Large intestine (tissue), 3 donors: ENCODE results near the gene MAN1A1. TPM values are rescaled to one million over a fixed set of nuclear protein-coding genes. Genes with fewer than 3 reads are reported as not detected.

ENCODE experiments used
- DNase-seq, 2 donors: peaks; one replicate each; pipeline versions ENCODE4 v3.0.0 to v3.0.0-alpha.2; 2013
- H3K27ac ChIP-seq: one replicate; pipeline ENCODE4 v1.5.1; 2013; ENCODE audit warnings: low read length
- H3K27me3 ChIP-seq: 2 replicates; pipeline ENCODE4 v1.6.1; 2013; ENCODE audit warnings: low read length; ENCODE audit not compliant: control insufficient read depth, insufficient read depth
- H3K36me3 ChIP-seq: 2 replicates; pipeline ENCODE4 v1.6.1; 2013; ENCODE audit warnings: low read length; ENCODE audit not compliant: control insufficient read depth, insufficient read depth
- H3K4me1 ChIP-seq: one replicate; pipeline ENCODE4 v1.6.1; 2013; ENCODE audit warnings: low read length; ENCODE audit not compliant: control insufficient read depth, insufficient read depth
- H3K4me3 ChIP-seq: one replicate; pipeline ENCODE4 v1.5.1; 2013; ENCODE audit warnings: low read length
- H3K9me3 ChIP-seq: one replicate; pipeline ENCODE4 v1.6.1; 2013; ENCODE audit warnings: mild to moderate bottlenecking, low read depth, low read length, moderate library complexity; ENCODE audit not compliant: control insufficient read depth
- WGBS: methylation state at CpG from one replicate; pipeline ENCODE4 v1.1.5; 2013; ENCODE audit warnings: low lambda C conversion rate; ENCODE audit not compliant: insufficient coverage; 5-methylcytosine and 5-hydroxymethylcytosine counted together
- polyA plus RNA-seq: library from polyadenylated mRNA; unstranded; fragments of 120-200 nt; gene quantifications from one replicate; pipeline ENCODE4 v1.2.1, GENCODE V29; 2013

MAN1A1 gene
- polyA plus RNA-seq, 1 donor, result 123 TPM

DNA sequence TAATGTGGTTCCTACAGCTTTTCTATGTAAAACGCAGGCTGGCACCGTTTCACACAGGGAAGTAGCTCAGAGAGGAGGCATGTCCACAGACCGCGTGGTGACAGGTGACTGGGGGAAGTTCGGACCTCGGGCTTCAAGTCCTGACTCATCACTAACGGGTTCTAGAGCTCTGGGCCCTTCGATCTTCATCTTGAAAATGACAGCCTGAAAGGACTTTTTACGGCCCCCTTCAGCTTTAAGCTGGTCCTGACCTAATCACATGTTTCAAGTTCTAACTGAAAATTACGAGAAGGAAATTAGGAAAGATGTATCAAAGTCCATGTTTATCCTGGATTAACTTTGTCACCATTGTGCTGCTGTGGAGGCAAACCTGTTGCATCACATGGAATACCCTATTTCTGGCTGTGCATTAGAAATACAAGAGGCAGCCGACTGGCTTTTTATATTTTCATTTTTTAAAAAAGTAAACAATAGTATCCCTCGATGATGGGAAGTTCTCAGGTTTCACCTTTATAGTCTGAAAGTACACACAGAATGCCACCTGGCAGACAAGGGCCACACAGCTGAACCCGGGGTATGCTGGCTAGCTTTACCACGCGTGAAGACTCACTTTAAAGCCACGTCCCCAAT is 2.0 kb downstream of the MAN1A1 start:
- DNase-seq, result peak; percentile 66 to 89
- Histone ChIP-seq H3K27ac (peak overlapping the region; percentile 84), H3K4me1 (no peaks in the 10 kb centered on the region), H3K9me3 (no peaks in the 10 kb centered on the region), H3K4me3 (peak overlapping the region; percentile 77), H3K36me3 (peaks cover under 1% of the 10 kb centered on the region), H3K27me3 (no peaks in the 10 kb centered on the region)
- no CpG with 5 or more reads among the region's 16 CpGs for WGBS

DNA sequence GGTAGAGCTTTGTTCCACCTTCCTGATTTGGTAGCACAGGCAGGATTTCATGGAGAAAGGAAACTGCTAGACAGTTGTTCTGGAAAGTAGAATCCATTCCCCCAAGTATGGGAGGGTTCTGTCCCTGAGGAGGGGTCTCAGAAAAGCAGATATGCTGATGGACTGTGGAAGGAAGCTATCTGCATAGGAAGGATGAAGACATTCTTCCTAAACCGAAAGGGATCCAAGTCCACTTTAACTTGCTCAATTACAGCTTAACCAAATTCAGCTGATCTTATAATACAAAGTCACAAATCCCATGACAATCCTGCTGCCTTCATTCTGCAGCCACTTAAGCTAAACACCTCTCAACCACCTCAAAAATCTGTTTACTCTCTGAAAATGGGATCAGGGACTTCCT is 2.6 kb downstream of the MAN1A1 start:
- no peaks in the 10 kb centered on the region for H3K27me3 ChIP-seq
- peaks cover 4% of the 10 kb centered on the region for H3K36me3 ChIP-seq
- H3K27ac ChIP-seq, result peak overlapping the region; percentile 84
- no peaks in the 10 kb centered on the region for H3K9me3 ChIP-seq
- peak in 1 of 2 donors; percentile 60 for DNase-seq
- 0% methylated on average over 1 of the region's 1 CpG for WGBS
- peak overlapping the region; percentile 77 for H3K4me3 ChIP-seq
- no peaks in the 10 kb centered on the region for H3K4me1 ChIP-seq

DNA sequence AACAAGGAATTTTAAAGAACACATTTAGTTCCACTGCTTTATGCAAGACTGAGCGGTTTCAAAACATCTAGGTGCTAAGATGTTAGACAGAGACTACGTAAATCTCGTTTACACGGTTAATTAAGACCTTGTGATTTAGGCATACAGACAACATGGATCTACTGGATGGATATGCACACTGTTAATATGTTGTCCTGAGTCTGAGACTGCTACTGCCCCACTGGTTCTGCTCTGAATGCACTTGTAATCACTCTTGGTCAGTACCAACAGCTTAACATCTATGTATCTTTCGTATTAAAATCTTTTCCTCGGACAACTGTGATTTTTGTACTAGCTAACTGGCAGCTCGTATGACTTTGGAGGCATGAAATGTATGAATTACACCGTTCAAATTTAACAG is 3.1 kb downstream of the MAN1A1 start:
- peak overlapping the region; percentile 77 for H3K4me3 ChIP-seq
- 100% methylated on average over 1 of the region's 8 CpGs for WGBS
- no peaks in the 10 kb centered on the region for H3K27me3 ChIP-seq
- H3K4me1 ChIP-seq, result no peaks in the 10 kb centered on the region
- H3K27ac ChIP-seq, result peak overlapping the region; percentile 84
- no peaks in the 10 kb centered on the region for H3K9me3 ChIP-seq
- DNase-seq, result no peak
- peaks cover 4% of the 10 kb centered on the region for H3K36me3 ChIP-seq

DNA sequence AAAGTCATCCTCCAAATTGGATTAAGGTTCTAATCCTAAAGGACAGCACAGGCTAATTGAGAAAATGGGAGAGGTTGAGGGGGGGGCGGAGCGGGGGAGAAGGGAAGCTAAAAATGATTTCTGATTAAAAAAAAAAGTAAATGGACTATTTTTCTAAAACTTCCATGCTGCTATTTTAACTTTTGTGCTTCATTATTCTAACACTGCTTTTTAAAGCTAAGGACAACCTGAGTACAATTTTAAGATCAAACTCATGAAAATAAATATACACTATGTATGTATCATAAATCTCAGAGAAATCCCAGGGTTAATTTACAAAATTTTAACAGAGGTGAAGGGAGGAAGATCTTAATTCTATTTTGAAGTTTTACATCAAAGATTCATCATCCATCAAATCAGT is 4.4 kb downstream of the MAN1A1 start:
- H3K27me3 ChIP-seq, result no peaks in the 10 kb centered on the region
- no peaks in the 10 kb centered on the region for H3K9me3 ChIP-seq
- H3K4me3 ChIP-seq, result no peak overlapping the region
- no peaks in the 10 kb centered on the region for H3K4me1 ChIP-seq
- no peak for DNase-seq
- WGBS, result no CpG with 5 or more reads among the region's 2 CpGs
- H3K27ac ChIP-seq, result no peak overlapping the region
- peaks cover 9% of the 10 kb centered on the region for H3K36me3 ChIP-seq

DNA sequence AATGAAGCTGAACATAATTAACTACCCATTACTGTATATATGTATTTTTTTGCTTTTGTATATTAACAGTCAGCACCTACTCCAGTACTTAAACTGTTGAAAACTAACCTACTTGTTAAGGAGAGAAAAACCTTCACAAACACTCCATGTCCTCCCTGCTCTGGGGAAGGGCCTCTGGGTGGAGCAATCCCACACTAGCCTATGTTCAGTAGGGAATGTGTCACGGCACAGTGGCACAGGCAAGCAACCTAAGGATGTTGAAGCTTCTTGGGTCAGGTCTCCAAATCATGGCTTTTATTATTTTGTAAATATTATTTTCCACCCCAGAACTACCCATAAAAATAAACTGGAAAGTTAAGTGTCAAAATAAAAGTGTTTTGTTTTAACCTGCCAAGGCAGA is 5.3 kb downstream of the MAN1A1 start:
- WGBS, result no CpG with 5 or more reads among the region's 1 CpG
- H3K27ac ChIP-seq, result no peak overlapping the region

DNA sequence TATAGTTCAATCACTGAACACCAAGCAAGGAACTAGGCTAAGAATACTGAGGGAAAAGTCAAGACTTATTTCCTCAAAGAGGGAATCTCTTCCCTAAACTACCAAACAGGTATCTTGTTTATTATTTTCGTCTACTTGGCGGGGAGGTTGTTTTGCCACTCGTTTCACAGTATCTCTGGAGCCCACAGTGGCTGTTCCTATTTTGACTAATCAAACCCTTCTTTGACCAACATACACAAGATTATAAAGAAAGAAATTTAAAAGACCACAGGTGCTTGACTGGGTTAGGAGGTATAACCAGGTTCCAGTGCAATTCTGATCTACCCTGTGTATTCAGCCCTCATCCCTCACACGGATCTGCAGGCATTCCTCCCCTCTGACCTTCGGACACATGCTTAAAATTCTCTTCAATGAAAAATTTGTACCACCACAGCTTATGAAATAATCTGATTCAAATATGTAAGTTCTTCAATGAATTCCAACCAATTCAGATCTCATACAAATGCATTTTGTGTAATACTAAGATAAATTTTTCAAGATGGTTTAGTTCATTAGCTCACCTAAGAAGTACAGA is 5.9 kb downstream of the MAN1A1 start:
- Histone ChIP-seq H3K36me3 (peaks cover 10% of the 10 kb centered on the region), H3K9me3 (no peaks in the 10 kb centered on the region), H3K27ac (no peak overlapping the region), H3K27me3 (no peaks in the 10 kb centered on the region), H3K4me3 (no peak overlapping the region), H3K4me1 (no peaks in the 10 kb centered on the region)
- DNase-seq, result no peak
- WGBS, result 100% methylated on average over 1 of the region's 5 CpGs

More for the DNA sequence above, 5.3 kb downstream of the MAN1A1 start:
- peak in 1 of 2 donors; percentile 22 for DNase-seq
- no peaks in the 10 kb centered on the region for H3K4me1 ChIP-seq
- H3K27me3 ChIP-seq, result no peaks in the 10 kb centered on the region
- H3K36me3 ChIP-seq, result peaks cover 10% of the 10 kb centered on the region
- no peaks in the 10 kb centered on the region for H3K9me3 ChIP-seq
- no peak overlapping the region for H3K4me3 ChIP-seq

DNA sequence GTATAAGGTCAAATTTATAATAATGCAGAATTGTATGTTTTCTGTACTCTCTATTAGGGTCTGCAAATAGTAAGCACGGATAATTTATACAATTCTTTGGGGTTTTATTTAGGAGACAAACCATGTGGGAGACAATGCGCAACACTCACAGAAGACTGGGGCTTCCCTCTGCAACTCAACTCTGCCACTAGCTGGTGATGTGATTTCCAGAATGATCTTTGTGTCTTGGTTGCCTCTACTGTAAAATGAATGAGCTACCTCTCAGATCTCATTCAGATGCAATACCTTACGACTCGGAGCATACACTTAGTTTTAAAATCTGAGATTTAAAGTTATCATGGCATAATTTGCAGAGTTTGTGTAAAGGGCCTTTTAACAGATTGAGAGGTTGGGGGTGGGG is 6.4 kb downstream of the MAN1A1 start:
- no peak for DNase-seq
- no peak overlapping the region for H3K4me3 ChIP-seq
- H3K27ac ChIP-seq, result no peak overlapping the region
- no peaks in the 10 kb centered on the region for H3K9me3 ChIP-seq
- WGBS, result no CpG with 5 or more reads among the region's 4 CpGs
- H3K36me3 ChIP-seq, result peaks cover 10% of the 10 kb centered on the region
- no peaks in the 10 kb centered on the region for H3K4me1 ChIP-seq
- no peaks in the 10 kb centered on the region for H3K27me3 ChIP-seq

DNA sequence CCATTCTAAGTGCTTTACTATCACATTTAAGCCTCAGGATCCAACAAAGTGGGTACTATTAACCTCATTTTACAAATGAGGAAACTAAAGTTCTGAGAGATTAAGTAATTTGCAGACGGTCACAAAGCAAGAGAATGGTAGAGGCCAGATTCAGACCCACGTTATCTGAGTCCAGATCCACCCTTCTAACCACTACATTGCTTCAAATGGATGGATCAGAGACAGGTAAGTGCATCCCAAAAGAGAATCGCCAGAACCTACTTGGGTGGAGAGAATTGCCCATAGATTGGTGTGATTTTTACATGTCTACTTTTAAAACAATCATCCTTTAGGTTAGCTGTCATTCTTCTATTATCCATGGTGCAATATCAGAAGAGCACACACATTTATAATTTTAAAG is 7.1 kb downstream of the MAN1A1 start:
- H3K9me3 ChIP-seq, result no peaks in the 10 kb centered on the region
- no peaks in the 10 kb centered on the region for H3K4me1 ChIP-seq
- no CpG with 5 or more reads among the region's 3 CpGs for WGBS
- H3K36me3 ChIP-seq, result peaks cover 10% of the 10 kb centered on the region
- H3K27ac ChIP-seq, result no peak overlapping the region
- no peak overlapping the region for H3K4me3 ChIP-seq
- no peaks in the 10 kb centered on the region for H3K27me3 ChIP-seq
- DNase-seq, result no peak

DNA sequence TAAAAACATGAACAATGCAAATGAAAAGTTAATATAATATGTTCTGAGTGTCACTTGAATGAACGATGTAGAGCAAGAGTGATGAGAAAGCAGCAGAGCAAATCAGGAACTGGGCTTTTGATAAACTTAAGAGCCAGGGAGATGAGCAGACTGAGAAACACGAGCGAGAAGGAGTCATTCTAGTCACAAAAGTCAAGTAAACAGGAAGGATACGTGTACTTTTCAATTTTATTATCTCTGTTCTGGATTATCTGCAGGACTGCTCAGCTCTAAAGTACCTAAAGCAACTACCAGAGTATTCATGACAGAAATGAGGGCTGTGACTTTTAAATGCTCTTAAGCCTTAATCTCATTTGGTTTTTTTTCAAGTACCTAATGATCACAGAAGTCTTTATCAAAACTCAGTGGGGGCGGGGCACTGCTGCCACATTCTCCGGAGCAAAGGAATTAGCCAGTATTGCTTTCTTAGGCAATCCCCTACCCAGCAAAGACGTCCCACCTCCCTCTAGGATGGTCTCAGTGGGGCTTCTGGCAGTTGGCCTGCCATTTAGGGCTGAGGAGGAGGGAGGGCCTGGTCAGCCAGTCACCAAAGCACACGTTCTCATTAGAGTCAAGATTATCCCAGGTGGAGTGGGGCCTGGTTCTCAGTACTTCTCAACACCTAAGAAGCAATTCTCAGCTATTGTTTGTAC is 8.6 kb downstream of the MAN1A1 start:
- Histone ChIP-seq H3K36me3 (peaks cover 10% of the 10 kb centered on the region), H3K27me3 (no peaks in the 10 kb centered on the region), H3K4me1 (no peaks in the 10 kb centered on the region), H3K27ac (no peak overlapping the region), H3K4me3 (no peak overlapping the region), H3K9me3 (no peaks in the 10 kb centered on the region)
- WGBS, result 44% methylated on average over 3 of the region's 8 CpGs
- no peak for DNase-seq

DNA sequence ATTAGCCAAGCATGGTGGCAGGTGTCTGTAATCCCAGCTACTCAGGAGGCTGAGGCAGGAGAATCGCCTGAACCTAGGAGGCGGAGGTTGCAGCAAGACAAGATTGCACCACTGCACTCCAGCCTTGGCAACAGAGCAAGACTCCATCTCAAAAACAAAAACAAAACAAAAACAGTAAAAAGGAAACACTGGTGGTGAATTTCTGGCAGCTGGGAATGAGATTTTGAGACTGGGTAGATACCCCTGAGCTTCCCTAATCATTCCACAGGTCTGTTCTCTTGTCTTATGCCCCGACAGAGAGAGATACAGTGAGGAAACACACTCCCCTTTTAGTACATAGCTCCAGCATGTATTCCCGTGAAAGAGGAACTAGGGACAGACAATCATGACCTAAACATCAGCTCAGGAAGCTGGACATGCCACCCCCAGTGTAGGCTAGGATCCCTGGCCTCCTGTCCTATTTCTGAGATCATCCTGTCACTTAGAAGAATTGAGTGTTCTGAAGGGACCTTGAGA is 9.6 kb downstream of the MAN1A1 start:
- Histone ChIP-seq H3K4me1 (no peaks in the 10 kb centered on the region), H3K27ac (no peak overlapping the region), H3K36me3 (peaks cover 10% of the 10 kb centered on the region), H3K4me3 (no peak overlapping the region), H3K9me3 (no peaks in the 10 kb centered on the region), H3K27me3 (no peaks in the 10 kb centered on the region)
- no peak for DNase-seq
- 100% methylated on average over 1 of the region's 4 CpGs for WGBS
